ENCODE measurements around the gene POLR3C. TPM values are rescaled to one million over a fixed set of nuclear protein-coding genes. Genes with fewer than 3 reads are reported as not detected.

POLR3C gene
- total and polyA plus RNA-seq, 2 of the 13 experiments (the other 11 are each of a cell fraction or from before 2014, with no cell fraction given), result 15.5 to 24.3 TPM

DNA sequence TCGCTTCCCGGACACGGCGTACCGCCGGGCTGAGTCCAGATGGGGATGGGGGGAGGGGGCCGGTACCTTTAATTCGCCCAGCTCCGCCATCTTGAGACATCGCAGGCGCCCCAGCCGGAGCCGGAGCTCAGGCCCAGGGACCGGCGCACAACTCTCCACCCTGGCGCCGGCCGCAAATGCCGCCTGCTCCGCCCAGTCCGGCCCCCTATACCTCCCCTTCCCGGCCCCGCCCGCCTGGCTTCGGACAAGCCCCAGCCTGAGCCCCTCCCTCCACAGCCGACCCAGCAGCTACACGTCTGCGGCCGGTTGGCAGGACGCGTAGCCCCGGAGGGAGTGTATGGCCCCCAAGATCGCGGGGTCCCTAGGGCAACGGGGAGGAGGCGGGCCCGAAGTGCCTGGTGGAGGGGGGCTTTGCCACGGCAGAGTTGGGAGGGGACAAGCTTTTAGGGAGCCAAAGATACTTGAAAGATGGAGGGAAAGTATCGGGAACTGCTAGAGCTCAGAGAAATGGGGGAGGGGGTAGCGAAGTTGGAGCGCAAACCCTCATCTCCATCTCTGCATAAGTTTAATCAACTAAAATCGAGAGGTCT lies 35.0 kb downstream of the POLR3C start, which contains the start of gene PIAS3 (continued):
- TF ChIP-seq, protein P1, sequence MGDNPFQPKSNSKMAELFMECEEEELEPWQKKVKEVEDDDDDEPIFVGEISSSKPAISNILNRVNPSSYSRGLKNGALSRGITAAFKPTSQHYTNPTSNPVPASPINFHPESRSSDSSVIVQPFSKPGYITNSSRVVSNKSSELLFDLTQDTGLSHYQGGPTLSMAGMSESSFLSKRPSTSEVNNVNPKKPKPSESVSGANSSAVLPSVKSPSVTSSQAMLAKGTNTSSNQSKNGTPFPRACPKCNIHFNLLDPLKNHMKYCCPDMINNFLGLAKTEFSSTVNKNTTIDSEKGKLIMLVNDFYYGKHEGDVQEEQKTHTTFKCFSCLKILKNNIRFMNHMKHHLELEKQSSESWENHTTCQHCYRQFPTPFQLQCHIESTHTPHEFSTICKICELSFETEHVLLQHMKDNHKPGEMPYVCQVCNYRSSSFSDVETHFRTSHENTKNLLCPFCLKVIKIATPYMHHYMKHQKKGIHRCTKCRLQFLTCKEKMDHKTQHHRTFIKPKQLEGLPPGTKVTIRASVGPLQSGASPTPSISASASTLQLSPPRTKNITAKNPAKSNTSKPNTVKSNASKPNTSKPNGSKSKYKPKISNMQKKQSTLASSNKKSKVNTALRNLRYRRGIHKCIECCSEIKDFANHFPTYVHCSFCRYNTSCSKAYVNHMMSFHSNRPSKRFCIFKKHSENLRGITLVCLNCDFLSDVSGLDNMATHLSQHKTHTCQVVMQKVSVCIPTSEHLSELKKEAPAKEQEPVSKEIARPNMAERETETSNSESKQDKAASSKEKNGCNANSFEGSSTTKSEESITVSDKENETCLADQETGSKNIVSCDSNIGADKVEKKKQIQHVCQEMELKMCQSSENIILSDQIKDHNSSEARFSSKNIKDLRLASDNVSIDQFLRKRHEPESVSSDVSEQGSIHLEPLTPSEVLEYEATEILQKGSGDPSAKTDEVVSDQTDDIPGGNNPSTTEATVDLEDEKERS (CRISPR knock-in tag; IDR thresholded peaks at IDR 0.05), result peak; percentile 55; the same call in 1 of the 2 replicates
- TF ChIP-seq ZNF891 (CRISPR knock-in tag; IDR thresholded peaks at IDR 0.05) (peak; percentile 30; the same call in 1 of the 2 replicates), HOXA5 (CRISPR knock-in tag; IDR thresholded peaks at IDR 0.05) (peak; percentile 67), ZZZ3 (CRISPR knock-in tag; IDR thresholded peaks at IDR 0.05; ENCODE audit: borderline replicate concordance) (no peak), JARID2 (CRISPR knock-in tag; IDR thresholded peaks at IDR 0.05; ENCODE audit: insufficient replicate concordance) (no peak), MEF2D (CRISPR knock-in tag; IDR thresholded peaks at IDR 0.05) (peak; percentile 42; the same call in 1 of the 2 replicates), SCMH1 (CRISPR knock-in tag; IDR thresholded peaks at IDR 0.05; ENCODE audit: borderline replicate concordance) (no peak), CBFB (CRISPR knock-in tag; IDR thresholded peaks at IDR 0.05) (peak; percentile 24; the same call in 1 of the 2 replicates), ZNF547 (CRISPR knock-in tag; IDR thresholded peaks at IDR 0.05) (peak; percentile 57), HDAC6 (IDR thresholded peaks at IDR 0.05; ENCODE audit: low read depth, low read length) (no peak), CEBPB (IDR thresholded peaks at IDR 0.05; ENCODE audit: borderline replicate concordance, low read depth, low read length) (no peak), SMAD9 (CRISPR knock-in tag; IDR thresholded peaks at IDR 0.05) (no peak), BHLHE40 (IDR thresholded peaks at IDR 0.05; ENCODE audit: low read length) (no peak), ZNF782 (CRISPR knock-in tag; IDR thresholded peaks at IDR 0.05; ENCODE audit: borderline replicate concordance) (0 out of 2 replicates have a peak, but pooled peaks have one; percentile 38)
- TF ChIP-seq, protein P2, sequence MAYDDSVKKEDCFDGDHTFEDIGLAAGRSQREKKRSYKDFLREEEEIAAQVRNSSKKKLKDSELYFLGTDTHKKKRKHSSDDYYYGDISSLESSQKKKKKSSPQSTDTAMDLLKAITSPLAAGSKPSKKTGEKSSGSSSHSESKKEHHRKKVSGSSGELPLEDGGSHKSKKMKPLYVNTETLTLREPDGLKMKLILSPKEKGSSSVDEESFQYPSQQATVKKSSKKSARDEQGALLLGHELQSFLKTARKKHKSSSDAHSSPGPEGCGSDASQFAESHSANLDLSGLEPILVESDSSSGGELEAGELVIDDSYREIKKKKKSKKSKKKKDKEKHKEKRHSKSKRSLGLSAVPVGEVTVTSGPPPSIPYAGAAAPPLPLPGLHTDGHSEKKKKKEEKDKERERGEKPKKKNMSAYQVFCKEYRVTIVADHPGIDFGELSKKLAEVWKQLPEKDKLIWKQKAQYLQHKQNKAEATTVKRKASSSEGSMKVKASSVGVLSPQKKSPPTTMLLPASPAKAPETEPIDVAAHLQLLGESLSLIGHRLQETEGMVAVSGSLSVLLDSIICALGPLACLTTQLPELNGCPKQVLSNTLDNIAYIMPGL (CRISPR knock-in tag; IDR thresholded peaks at IDR 0.05; ENCODE audit: borderline replicate concordance in 1 of 2, low read depth in 1 of 2), result peak in 1 of 2 experiments; percentile 64; a peak in 3 of 4 replicates
- TF ChIP-seq, protein P3, sequence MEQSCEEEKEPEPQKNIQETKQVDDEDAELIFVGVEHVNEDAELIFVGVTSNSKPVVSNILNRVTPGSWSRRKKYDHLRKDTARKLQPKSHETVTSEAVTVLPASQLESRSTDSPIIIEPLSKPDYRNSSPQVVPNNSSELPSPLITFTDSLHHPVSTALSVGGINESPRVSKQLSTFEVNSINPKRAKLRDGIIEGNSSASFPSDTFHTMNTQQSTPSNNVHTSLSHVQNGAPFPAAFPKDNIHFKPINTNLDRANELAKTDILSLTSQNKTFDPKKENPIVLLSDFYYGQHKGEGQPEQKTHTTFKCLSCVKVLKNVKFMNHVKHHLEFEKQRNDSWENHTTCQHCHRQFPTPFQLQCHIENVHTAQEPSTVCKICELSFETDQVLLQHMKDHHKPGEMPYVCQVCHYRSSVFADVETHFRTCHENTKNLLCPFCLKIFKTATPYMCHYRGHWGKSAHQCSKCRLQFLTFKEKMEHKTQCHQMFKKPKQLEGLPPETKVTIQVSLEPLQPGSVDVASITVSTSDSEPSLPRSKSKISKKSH (CRISPR knock-in tag; IDR thresholded peaks at IDR 0.05; ENCODE audit: borderline replicate concordance), result no peak
- TF ChIP-seq, protein P4, sequence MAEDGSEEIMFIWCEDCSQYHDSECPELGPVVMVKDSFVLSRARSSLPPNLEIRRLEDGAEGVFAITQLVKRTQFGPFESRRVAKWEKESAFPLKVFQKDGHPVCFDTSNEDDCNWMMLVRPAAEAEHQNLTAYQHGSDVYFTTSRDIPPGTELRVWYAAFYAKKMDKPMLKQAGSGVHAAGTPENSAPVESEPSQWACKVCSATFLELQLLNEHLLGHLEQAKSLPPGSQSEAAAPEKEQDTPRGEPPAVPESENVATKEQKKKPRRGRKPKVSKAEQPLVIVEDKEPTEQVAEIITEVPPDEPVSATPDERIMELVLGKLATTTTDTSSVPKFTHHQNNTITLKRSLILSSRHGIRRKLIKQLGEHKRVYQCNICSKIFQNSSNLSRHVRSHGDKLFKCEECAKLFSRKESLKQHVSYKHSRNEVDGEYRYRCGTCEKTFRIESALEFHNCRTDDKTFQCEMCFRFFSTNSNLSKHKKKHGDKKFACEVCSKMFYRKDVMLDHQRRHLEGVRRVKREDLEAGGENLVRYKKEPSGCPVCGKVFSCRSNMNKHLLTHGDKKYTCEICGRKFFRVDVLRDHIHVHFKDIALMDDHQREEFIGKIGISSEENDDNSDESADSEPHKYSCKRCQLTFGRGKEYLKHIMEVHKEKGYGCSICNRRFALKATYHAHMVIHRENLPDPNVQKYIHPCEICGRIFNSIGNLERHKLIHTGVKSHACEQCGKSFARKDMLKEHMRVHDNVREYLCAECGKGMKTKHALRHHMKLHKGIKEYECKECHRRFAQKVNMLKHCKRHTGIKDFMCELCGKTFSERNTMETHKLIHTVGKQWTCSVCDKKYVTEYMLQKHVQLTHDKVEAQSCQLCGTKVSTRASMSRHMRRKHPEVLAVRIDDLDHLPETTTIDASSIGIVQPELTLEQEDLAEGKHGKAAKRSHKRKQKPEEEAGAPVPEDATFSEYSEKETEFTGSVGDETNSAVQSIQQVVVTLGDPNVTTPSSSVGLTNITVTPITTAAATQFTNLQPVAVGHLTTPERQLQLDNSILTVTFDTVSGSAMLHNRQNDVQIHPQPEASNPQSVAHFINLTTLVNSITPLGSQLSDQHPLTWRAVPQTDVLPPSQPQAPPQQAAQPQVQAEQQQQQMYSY (CRISPR knock-in tag; IDR thresholded peaks at IDR 0.05), result no peak
- TF ChIP-seq, protein P5, sequence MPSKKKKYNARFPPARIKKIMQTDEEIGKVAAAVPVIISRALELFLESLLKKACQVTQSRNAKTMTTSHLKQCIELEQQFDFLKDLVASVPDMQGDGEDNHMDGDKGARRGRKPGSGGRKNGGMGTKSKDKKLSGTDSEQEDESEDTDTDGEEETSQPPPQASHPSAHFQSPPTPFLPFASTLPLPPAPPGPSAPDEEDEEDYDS (CRISPR knock-in tag; IDR thresholded peaks at IDR 0.05), result peak; percentile 69
